Measurements from ENCODE around the gene ALG12. TPM values are rescaled to one million over a fixed set of nuclear protein-coding genes. Genes with fewer than 3 reads are reported as not detected.
A peak's percentile ranks its signal among the peaks of the same experiment; 100 is the strongest.

ALG12 gene
- total and polyA plus RNA-seq, 2 of the 13 experiments (the other 11 are each of a cell fraction or from before 2014, with no cell fraction given) = 7.8 to 15.8 TPM

GRCh38 chr22:49966774-49967705, 48.8 kb upstream of the ALG12 start (continued):
- TF ChIP-seq AHDC1 (CRISPR knock-in tag; IDR thresholded peaks at IDR 0.05; ENCODE audit: borderline replicate concordance) (peak; percentile 54; the same call in 1 of the 2 replicates), SALL1 (CRISPR knock-in tag; IDR thresholded peaks at IDR 0.05) (peak; percentile 50; the same call in 1 of the 2 replicates), NKX3-1 (CRISPR knock-in tag; IDR thresholded peaks at IDR 0.05) (no peak; the same call in 1 of the 2 replicates), HOXA7 (CRISPR knock-in tag; IDR thresholded peaks at IDR 0.05) (no peak), NFIB (CRISPR knock-in tag; IDR thresholded peaks at IDR 0.05; ENCODE audit: borderline replicate concordance) (no peak), GFI1 (CRISPR knock-in tag; IDR thresholded peaks at IDR 0.05; ENCODE audit: borderline replicate concordance) (no peak), CENPT (CRISPR knock-in tag; IDR thresholded peaks at IDR 0.05; ENCODE audit: low read depth) (no peak), PHF20 (CRISPR knock-in tag; IDR thresholded peaks at IDR 0.05) (no peak), MED8 (CRISPR knock-in tag; IDR thresholded peaks at IDR 0.05; ENCODE audit: insufficient replicate concordance) (no peak), TFE3 (CRISPR knock-in tag; IDR thresholded peaks at IDR 0.05) (no peak), TOPORS (CRISPR knock-in tag; IDR thresholded peaks at IDR 0.05) (no peak), ZNF841 (CRISPR knock-in tag; IDR thresholded peaks at IDR 0.05; ENCODE audit: borderline replicate concordance) (no peak), TAF15 (IDR thresholded peaks at IDR 0.05; ENCODE audit: low read depth, low read length, poor library complexity, severe bottlenecking) (no peak), ZNF547 (CRISPR knock-in tag; IDR thresholded peaks at IDR 0.05) (no peak; the same call in 1 of the 2 replicates), NCOA1 (CRISPR knock-in tag; IDR thresholded peaks at IDR 0.05) (no peak), ARNT (IDR thresholded peaks at IDR 0.05) (no peak), TARDBP (CRISPR knock-in tag; IDR thresholded peaks at IDR 0.05) (no peak), ZNF776 (CRISPR knock-in tag; IDR thresholded peaks at IDR 0.05) (no peak), ZNF367 (CRISPR knock-in tag; IDR thresholded peaks at IDR 0.05; ENCODE audit: borderline replicate concordance) (no peak), ZNF33B (CRISPR knock-in tag; IDR thresholded peaks at IDR 0.05) (no peak), ZNF235 (CRISPR knock-in tag; IDR thresholded peaks at IDR 0.05; ENCODE audit: borderline replicate concordance) (no peak), ZNF234 (CRISPR knock-in tag; conservative IDR thresholded peaks at IDR 0.05) (no peak), PHF5A (CRISPR knock-in tag; IDR thresholded peaks at IDR 0.05; ENCODE audit: low read depth, unreplicated experiment) (no peak), ZNF12 (CRISPR knock-in tag; IDR thresholded peaks at IDR 0.05) (0 out of 2 replicates have a peak, but pooled peaks have one; percentile 31)
